Measurements from ENCODE around the gene B3GLCT.

B3GLCT gene

GRCh38 chr13:31248965-31249539 lies 49.3 kb downstream of the B3GLCT start:
- DNase-seq (ENCODE audit: insufficient read length, low spot score) = no peak
- no peak for FAIRE-seq
- no peak for TF ChIP-seq POLR2A (IDR thresholded peaks at IDR 0.05; ENCODE audit: low read depth, low read length)

- TF ChIP-seq POLR2A (IDR thresholded peaks at IDR 0.05; ENCODE audit: low read depth, low read length) = no peak
- FAIRE-seq (no peak), DNase-seq (ENCODE audit: insufficient read length, low spot score) (no peak)
Measured at GRCh38 chr13:31250435-31250834, 50.7 kb downstream of the B3GLCT start.

GRCh38 chr13:31261241-31261640 lies 61.5 kb downstream of the B3GLCT start:
- FAIRE-seq (no peak), DNase-seq (ENCODE audit: insufficient read length, low spot score) (no peak)
- TF ChIP-seq POLR2A (IDR thresholded peaks at IDR 0.05; ENCODE audit: low read depth, low read length) = no peak

GRCh38 chr13:31263346-31263745 lies 63.6 kb downstream of the B3GLCT start:
- FAIRE-seq (no peak), DNase-seq (ENCODE audit: insufficient read length, low spot score) (no peak)
- no peak for TF ChIP-seq POLR2A (IDR thresholded peaks at IDR 0.05; ENCODE audit: low read depth, low read length)

- no peak for FAIRE-seq
Measured at GRCh38 chr13:31264151-31264550, 64.4 kb downstream of the B3GLCT start.

GRCh38 chr13:31267126-31267784 lies 67.5 kb downstream of the B3GLCT start:
- no peak for DNase-seq (ENCODE audit: insufficient read length, low spot score)
- TF ChIP-seq POLR2A (IDR thresholded peaks at IDR 0.05; ENCODE audit: low read depth, low read length) = no peak
- no peak for FAIRE-seq

More at GRCh38 chr13:31264151-31264550, 64.4 kb downstream of the B3GLCT start:
- TF ChIP-seq POLR2A (IDR thresholded peaks at IDR 0.05; ENCODE audit: low read depth, low read length) = no peak
- no peak for DNase-seq (ENCODE audit: insufficient read length, low spot score)

GRCh38 chr13:31274390-31274789 lies 74.6 kb downstream of the B3GLCT start:
- TF ChIP-seq POLR2A (IDR thresholded peaks at IDR 0.05; ENCODE audit: low read depth, low read length) = no peak
- FAIRE-seq (no peak), DNase-seq (ENCODE audit: insufficient read length, low spot score) (no peak)

GRCh38 chr13:31276421-31276820 lies 76.6 kb downstream of the B3GLCT start:
- TF ChIP-seq POLR2A (IDR thresholded peaks at IDR 0.05; ENCODE audit: low read depth, low read length) = no peak
- no peak for DNase-seq (ENCODE audit: insufficient read length, low spot score)
- no peak for FAIRE-seq

GRCh38 chr13:31278869-31279268 lies 79.1 kb downstream of the B3GLCT start:
- no peak for DNase-seq (ENCODE audit: insufficient read length, low spot score)
- TF ChIP-seq POLR2A (IDR thresholded peaks at IDR 0.05; ENCODE audit: low read depth, low read length) = no peak
- FAIRE-seq = no peak

GRCh38 chr13:31282741-31283455 lies 83.1 kb downstream of the B3GLCT start:
- FAIRE-seq (no peak), DNase-seq (ENCODE audit: insufficient read length, low spot score) (no peak)
- TF ChIP-seq POLR2A (IDR thresholded peaks at IDR 0.05; ENCODE audit: low read depth, low read length) = no peak

- DNase-seq (ENCODE audit: insufficient read length, low spot score) (no peak), FAIRE-seq (no peak)
- TF ChIP-seq POLR2A (IDR thresholded peaks at IDR 0.05; ENCODE audit: low read depth, low read length) = no peak
Measured at GRCh38 chr13:31286930-31287329, 87.2 kb downstream of the B3GLCT start.

- no peak for TF ChIP-seq POLR2A (IDR thresholded peaks at IDR 0.05; ENCODE audit: low read depth, low read length)
- DNase-seq (ENCODE audit: insufficient read length, low spot score) (no peak), FAIRE-seq (no peak)
Measured at GRCh38 chr13:31301119-31301518, 101.3 kb downstream of the B3GLCT start.

GRCh38 chr13:31310356-31310755 lies 110.6 kb downstream of the B3GLCT start:
- FAIRE-seq (no peak), DNase-seq (ENCODE audit: insufficient read length, low spot score) (no peak)
- TF ChIP-seq POLR2A (IDR thresholded peaks at IDR 0.05; ENCODE audit: low read depth, low read length) = no peak

- TF ChIP-seq POLR2A (IDR thresholded peaks at IDR 0.05; ENCODE audit: low read depth, low read length) = no peak
- DNase-seq (ENCODE audit: insufficient read length, low spot score) (no peak), FAIRE-seq (no peak)
Measured at GRCh38 chr13:31310786-31311185, 111.0 kb downstream of the B3GLCT start.

- FAIRE-seq (no peak), DNase-seq (ENCODE audit: insufficient read length, low spot score) (no peak)
- no peak for TF ChIP-seq POLR2A (IDR thresholded peaks at IDR 0.05; ENCODE audit: low read depth, low read length)
Measured at GRCh38 chr13:31311921-31312320, 112.1 kb downstream of the B3GLCT start.
